IMR-90 (cell line): ENCODE results near the gene LHFPL5. TPM values are rescaled to one million over a fixed set of nuclear protein-coding genes. Genes with fewer than 3 reads are reported as not detected.

ENCODE experiments used
- ATAC-seq: fragments of 200-7000 bp; cut with Tn5 transposase; 2 replicates; pipeline ENCODE4 v1.9.1; 2020; ENCODE audit warnings: low read depth, mild to moderate bottlenecking, moderate library complexity
- BruUV-seq: library from RNA; stranded (reverse); fragments of 400-500 nt; replicated peaks from 2 replicates; lab custom pipeline; 2021; lab: Mats Ljungman, UMichigan
- CTCF ChIA-PET: fragments of 300-600 bp; formaldehyde crosslinking; extraction: SDS; loops from one replicate; lab custom pipeline; 2021; ENCODE audit warnings: antibody characterized with exemption; lab: Yijun Ruan, JAX
- POLR2A ChIA-PET: fragments of 300-600 bp; sonication (Branson Sonifier 250); formaldehyde crosslinking; loops from one replicate; lab custom pipeline; 2022; ENCODE audit warnings: antibody characterized with exemption; ENCODE audit not compliant: unreplicated experiment; lab: Charles Lee
- DNase-seq: peaks from one replicate; pipeline ENCODE4 v3.0.0; 2013
- H2AFZ ChIP-seq: replicated peaks from 2 replicates; pipeline ENCODE3; 2013; ENCODE audit warnings: low read length, mild to moderate bottlenecking; ENCODE audit not compliant: poor library complexity
- H2AK5ac ChIP-seq: 2 replicates; pipeline ENCODE4 v1.6.1; 2013; ENCODE audit warnings: low read depth, low read length, inconsistent platforms
- H2AK9ac ChIP-seq: replicated peaks from 2 replicates; pipeline ENCODE3; 2013; ENCODE audit warnings: mild to moderate bottlenecking, low read depth, low read length, moderate library complexity; ENCODE audit not compliant: poor library complexity
- H2BK120ac ChIP-seq: 2 replicates; pipeline ENCODE4 v1.6.1; 2013; ENCODE audit warnings: low read depth, low read length, inconsistent platforms
- H2BK15ac ChIP-seq: 3 replicates; pipeline ENCODE4 v1.6.1; 2013; ENCODE audit warnings: low read depth, low read length, inconsistent platforms
- H2BK20ac ChIP-seq: 2 replicates; pipeline ENCODE4 v1.6.1; 2013; ENCODE audit warnings: low read depth, mild to moderate bottlenecking, inconsistent platforms, low read length, moderate library complexity
- H2BK5ac ChIP-seq: 2 replicates; pipeline ENCODE4 v1.6.1; 2013; ENCODE audit warnings: mild to moderate bottlenecking, low read depth, low read length, inconsistent platforms; ENCODE audit not compliant: poor library complexity, severe bottlenecking
- H3K14ac ChIP-seq: replicated peaks from 2 replicates; pipeline ENCODE4 v1.6.1; 2013; ENCODE audit warnings: low read depth, low read length, inconsistent platforms
- H3K18ac ChIP-seq: 2 replicates; pipeline ENCODE4 v1.6.1; 2013; ENCODE audit warnings: low read depth, low read length, control low read depth
- H3K23ac ChIP-seq: 2 replicates; pipeline ENCODE4 v1.6.1; 2013; ENCODE audit warnings: low read depth, low read length, inconsistent platforms
- H3K27ac ChIP-seq: 2 replicates; pipeline ENCODE4 v1.5.1; 2013; ENCODE audit warnings: mild to moderate bottlenecking, control low read depth, low read length; ENCODE audit not compliant: insufficient read depth
- H3K27me3 ChIP-seq: 2 replicates; pipeline ENCODE4 v1.6.1; 2013; ENCODE audit warnings: low read length; ENCODE audit not compliant: control insufficient read depth, insufficient read depth
- H3K36me3 ChIP-seq: 2 replicates; pipeline ENCODE4 v1.6.1; 2013; ENCODE audit warnings: low read length, mixed read lengths; ENCODE audit not compliant: control insufficient read depth, insufficient read depth
- H3K4ac ChIP-seq: 2 replicates; pipeline ENCODE4 v1.6.1; 2013; ENCODE audit warnings: low read depth, low read length, inconsistent platforms
- H3K4me1 ChIP-seq: 2 replicates; pipeline ENCODE4 v1.6.1; 2013; ENCODE audit warnings: low read length, mixed read lengths; ENCODE audit not compliant: control insufficient read depth, insufficient read depth
- H3K4me2 ChIP-seq: 2 replicates; pipeline ENCODE4 v1.6.1; 2013; ENCODE audit warnings: low read depth, mild to moderate bottlenecking, control low read depth, low read length, moderate library complexity
- H3K4me3 ChIP-seq: 2 replicates; pipeline ENCODE4 v1.5.1; 2013; ENCODE audit warnings: low read depth, mild to moderate bottlenecking, control low read depth, low read length, moderate library complexity; ENCODE audit not compliant: insufficient read depth
- H3K56ac ChIP-seq: 2 replicates; pipeline ENCODE4 v1.6.1; 2013; ENCODE audit warnings: low read length, inconsistent platforms; ENCODE audit not compliant: insufficient read depth; ENCODE audit errors: extremely low read depth
- H3K79me1 ChIP-seq, 2 experiments: 2 replicates each; pipeline ENCODE4 v1.6.1; 2013; ENCODE audit warnings: low read length in 2 of 2, inconsistent platforms in 1 of 2, low read depth in 1 of 2
- H3K9ac ChIP-seq: 2 replicates; pipeline ENCODE4 v1.6.1; 2013; ENCODE audit warnings: low read depth, low read length, control low read depth
- H3K9me1 ChIP-seq: 2 replicates; pipeline ENCODE4 v1.6.1; 2013; ENCODE audit warnings: low read length, inconsistent platforms; ENCODE audit not compliant: insufficient read depth
- H3K9me3 ChIP-seq: 2 replicates; pipeline ENCODE4 v1.6.1; 2013; ENCODE audit warnings: low read length; ENCODE audit not compliant: control insufficient read depth, insufficient read depth
- H4K20me1 ChIP-seq: 2 replicates; pipeline ENCODE4 v1.6.1; 2013; ENCODE audit warnings: low read length, inconsistent platforms; ENCODE audit not compliant: insufficient read depth
- H4K5ac ChIP-seq: 2 replicates; pipeline ENCODE4 v1.6.1; 2013; ENCODE audit warnings: mild to moderate bottlenecking, low read depth, low read length, control low read depth
- H4K8ac ChIP-seq, 2 experiments: 2 replicates each; pipeline ENCODE4 v1.6.1; 2013; ENCODE audit warnings: low read depth in 2 of 2, low read length in 2 of 2, control low read depth in 1 of 2, inconsistent platforms in 1 of 2
- H4K91ac ChIP-seq: 2 replicates; pipeline ENCODE4 v1.6.1; 2013; ENCODE audit warnings: low read depth, low read length, inconsistent platforms; ENCODE audit not compliant: insufficient read depth
- CEBPB ChIP-seq: IDR thresholded peaks from 2 replicates; pipeline ENCODE4 v1.6.1; 2012; ENCODE audit warnings: low read depth, low read length, improper control_type of control experiment
- ELK1 ChIP-seq: fragments of 150-350 bp; IDR thresholded peaks from 2 replicates; pipeline ENCODE4 v1.6.1; 2016; ENCODE audit warnings: low read depth, mild to moderate bottlenecking, low read length, moderate library complexity, borderline replicate concordance
- FOS ChIP-seq: fragments of 150-350 bp; IDR thresholded peaks from 2 replicates; pipeline ENCODE4 v1.6.1; 2016; ENCODE audit warnings: low read depth, low read length
- MAFK ChIP-seq: IDR thresholded peaks from 2 replicates; pipeline ENCODE4 v1.6.1; 2012; ENCODE audit warnings: low read depth, low read length, improper control_type of control experiment
- POLR2A ChIP-seq: IDR thresholded peaks from 2 replicates; pipeline ENCODE4 v1.6.1; 2012; ENCODE audit warnings: mild to moderate bottlenecking, low read depth, low read length
- WGBS, 2 experiments: methylation state at CpG; one replicate each; pipeline versions ENCODE4 v1.1.5 to v1.1.7; 2013; ENCODE audit warnings: missing lambda C conversion rate in 2 of 2; ENCODE audit not compliant: insufficient read length in 1 of 2; ENCODE audit errors: extremely low coverage in 2 of 2; 5-methylcytosine and 5-hydroxymethylcytosine counted together
- dilution Hi-C: fragments of 300-500 bp; cut with HindIII; formaldehyde crosslinking; loops from one replicate; pipeline ENCODE4 v1.14.3; 2018; ENCODE audit warnings: low sequenced_read_pairs; ENCODE audit not compliant: unreplicated experiment
- in situ Hi-C: fragments of 300-500 bp; cut with MboI; formaldehyde crosslinking; loops from 3 replicates; pipeline ENCODE4 v1.14.3; 2019; ENCODE audit warnings: low sequenced_read_pairs, inconsistent platforms, mixed read lengths
- intact Hi-C: fragments of 100-400 bp; cut with micrococcal nuclease; formaldehyde crosslinking; loops from 2 replicates; pipeline ENCODE4 v1.10.0; 2022
- polyA plus RNA-seq, 3 experiments: library from polyadenylated mRNA; depleted of rRNA; stranded (reverse); fragments of >200 nt; gene quantifications; 2 replicates each; pipeline ENCODE4 v1.2.3, GENCODE V29; 2012; ENCODE audit warnings: low replicate concordance in 1 of 3
- total RNA-seq: library from RNA; depleted of rRNA; stranded (reverse); fragments of >200 nt; gene quantifications from 2 replicates; pipeline ENCODE4 v1.2.3, GENCODE V29; 2012

Gene LHFPL5
- total and polyA plus RNA-seq, 2 of the 4 experiments (the other 2 are of a cell fraction), result not detected

- no peak overlapping the region for H3K23ac ChIP-seq
- H3K79me1 ChIP-seq, result no peaks in the 10 kb centered on the region
- H3K4me2 ChIP-seq, result no peak overlapping the region
- no peak overlapping the region for H2BK5ac ChIP-seq
- ChIA-PET POLR2A (no interaction called here), CTCF (no interaction called here)
- H2AFZ ChIP-seq, result peak overlapping the region; percentile 8
- no peak overlapping the region for H2BK20ac ChIP-seq
- no peak overlapping the region for H2AK9ac ChIP-seq
- no peak overlapping the region for H2AK5ac ChIP-seq
- dilution Hi-C loops, result no loop called here
- H3K9me3 ChIP-seq, result no peaks in the 10 kb centered on the region
- H3K18ac ChIP-seq, result no peak overlapping the region
- no peaks in the 10 kb centered on the region for H3K4me1 ChIP-seq
- no peak overlapping the region for H2BK15ac ChIP-seq
- 47% methylated on average over 4 of the region's 14 CpGs; no CpG with 5 or more reads in 1 of the 2 experiments for WGBS, 2 experiments
- H3K9ac ChIP-seq, result no peak overlapping the region
- no peaks in the 10 kb centered on the region for H4K20me1 ChIP-seq
- H4K8ac ChIP-seq, result no peak overlapping the region
- peak; percentile 25; the same call in 1 of the 2 replicates for TF ChIP-seq MAFK
- no peak for TF ChIP-seq POLR2A
- TF ChIP-seq CEBPB, result no peak
- TF ChIP-seq FOS, result 0 out of 2 replicates have a peak, but pooled peaks have one; percentile 8
- no peak for TF ChIP-seq ELK1
- no peak overlapping the region for H4K5ac ChIP-seq
- no peaks in the 10 kb centered on the region for H3K36me3 ChIP-seq
- intact Hi-C loops, result no loop called here
- peaks cover 1% of the 10 kb centered on the region; the same call in 1 of the 2 replicates for H3K27me3 ChIP-seq
- BruUV-seq, result no TSS peak
- no peak overlapping the region for H4K91ac ChIP-seq
- no peaks in the 10 kb centered on the region for H3K9me1 ChIP-seq
- H3K27ac ChIP-seq, result no peak overlapping the region
- no peak overlapping the region for H3K14ac ChIP-seq
- ATAC-seq (peak; percentile 86), DNase-seq (peak; percentile 69)
- H3K4me3 ChIP-seq, result no peak overlapping the region
- no peak overlapping the region for H3K56ac ChIP-seq
- H2BK120ac ChIP-seq, result no peak overlapping the region
- in situ Hi-C loops, result no loop called here
- no peak overlapping the region for H3K4ac ChIP-seq
Observed at GRCh38 chr6:35810971-35811698, 6.0 kb downstream of the LHFPL5 start.
